Smooth muscle cell (in vitro differentiated cells): ENCODE results near the gene SOCS6. TPM values are rescaled to one million over a fixed set of nuclear protein-coding genes. Genes with fewer than 3 reads are reported as not detected.

Experiments used
- DNase-seq: peaks from one replicate; lab custom pipeline; 2025; ENCODE audit not compliant: unreplicated experiment; lab: John Stamatoyannopoulos, UW
- H2AFZ ChIP-seq: fragments of 200-600 bp; sonication (generic); 2 replicates; pipeline ENCODE4 v1.6.0; 2016; ENCODE audit warnings: antibody characterized with exemption, low read depth, mild to moderate bottlenecking
- H3F3A ChIP-seq: fragments of 200-600 bp; sonication (generic); 2 replicates; pipeline ENCODE4 v1.6.0; 2017; ENCODE audit warnings: antibody characterized with exemption, low read depth
- H3K27ac ChIP-seq: fragments of 200-600 bp; sonication (generic); 2 replicates; pipeline ENCODE4 v1.5.1; 2016; ENCODE audit warnings: low read depth, mild to moderate bottlenecking
- H3K27me3 ChIP-seq: fragments of 200-600 bp; sonication (generic); 2 replicates; pipeline ENCODE4 v1.6.1; 2016; ENCODE audit warnings: low read depth, mild to moderate bottlenecking
- H3K36me3 ChIP-seq: fragments of 200-600 bp; sonication (generic); 2 replicates; pipeline ENCODE4 v1.5.1; 2016; ENCODE audit warnings: low read depth
- H3K4me1 ChIP-seq: fragments of 200-600 bp; sonication (generic); 2 replicates; pipeline ENCODE4 v1.5.1; 2016; ENCODE audit warnings: low read depth
- H3K4me2 ChIP-seq: fragments of 200-600 bp; sonication (generic); 2 replicates; pipeline ENCODE4 v1.6.0; 2016; ENCODE audit warnings: mild to moderate bottlenecking
- H3K4me3 ChIP-seq: fragments of 200-600 bp; sonication (generic); 2 replicates; pipeline ENCODE4 v1.5.1; 2016; ENCODE audit warnings: mild to moderate bottlenecking
- H3K79me2 ChIP-seq: fragments of 200-600 bp; sonication (generic); 2 replicates; pipeline ENCODE4 v1.6.0; 2016; ENCODE audit warnings: low read depth, mild to moderate bottlenecking
- H3K9ac ChIP-seq: fragments of 200-600 bp; sonication (generic); 2 replicates; pipeline ENCODE4 v1.6.0; 2016; ENCODE audit warnings: low read depth
- H3K9me3 ChIP-seq: fragments of 200-600 bp; sonication (generic); replicated peaks from 2 replicates; pipeline ENCODE4 v1.5.1; 2016; ENCODE audit warnings: low read depth
- H4K20me1 ChIP-seq: fragments of 200-600 bp; sonication (generic); 2 replicates; pipeline ENCODE4 v1.6.0; 2016; ENCODE audit warnings: low read depth
- CTCF ChIP-seq: fragments of 200-600 bp; sonication (generic); IDR thresholded peaks from 2 replicates; pipeline ENCODE4 v1.5.1; 2017; ENCODE audit warnings: borderline replicate concordance, mild to moderate bottlenecking, antibody characterized with exemption; ENCODE audit not compliant: insufficient read depth, poor library complexity, severe bottlenecking
- WGBS: methylation state at CpG from one replicate; pipeline ENCODE4 v1.1.7; 2016; ENCODE audit warnings: low lambda C conversion rate; 5-methylcytosine and 5-hydroxymethylcytosine counted together
- polyA plus RNA-seq: library from polyadenylated mRNA; unstranded; fragments of >200 nt; fragmentation: Nextera tagmentation; extraction: Ambion mirVana; gene quantifications from 2 replicates; pipeline ENCODE4 v1.2.1, GENCODE V29; 2016
- total RNA-seq: library from RNA; depleted of rRNA; stranded (reverse); fragments of >200 nt; gene quantifications from 2 replicates; pipeline ENCODE4 v1.2.3, GENCODE V29; 2014

The SOCS6 gene
- total and polyA plus RNA-seq, 2 experiments from 2014 or later, result 8.5 to 38.0 TPM

GRCh38 chr18:70370762-70371733 lies 82.2 kb downstream of the SOCS6 start:
- H3K4me3 ChIP-seq, result no peak overlapping the region
- no peaks in the 10 kb centered on the region for H3K36me3 ChIP-seq
- no peak for TF ChIP-seq CTCF
- no peak for DNase-seq
- H3K9me3 ChIP-seq, result no peaks in the 10 kb centered on the region
- peaks cover 18% of the 10 kb centered on the region for H3F3A ChIP-seq
- H3K79me2 ChIP-seq, result no peaks in the 10 kb centered on the region
- H3K9ac ChIP-seq, result no peak overlapping the region
- H3K27ac ChIP-seq, result peak overlapping the region; percentile 86
- no peaks in the 10 kb centered on the region for H4K20me1 ChIP-seq
- H3K4me2 ChIP-seq, result no peak overlapping the region
- no peaks in the 10 kb centered on the region for H3K27me3 ChIP-seq
- H2AFZ ChIP-seq, result no peak overlapping the region
- peaks cover 14% of the 10 kb centered on the region for H3K4me1 ChIP-seq
- 82% methylated on average over 9 of the region's 9 CpGs for WGBS

DNA sequence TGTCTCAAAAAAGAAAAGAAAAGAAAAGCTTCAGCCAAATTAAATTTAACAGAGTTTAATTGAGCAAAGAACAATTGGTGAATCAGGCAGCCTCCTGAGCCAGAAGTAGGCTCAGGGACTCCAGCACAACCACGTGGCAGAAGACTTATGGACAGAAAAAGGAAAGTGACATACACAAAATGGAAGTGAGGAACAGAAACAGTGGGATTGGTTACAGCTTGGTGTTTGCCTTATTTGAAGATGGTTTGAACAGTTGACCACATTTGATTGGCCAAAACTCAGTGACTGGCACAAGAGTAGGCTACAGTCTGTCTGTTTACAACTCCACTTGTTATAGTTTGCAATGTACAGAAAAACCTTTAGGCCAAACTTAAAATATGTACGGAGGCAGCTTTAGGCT lies 83.1 kb downstream of the SOCS6 start:
- no peak for TF ChIP-seq CTCF
- Histone ChIP-seq H3K27me3 (no peaks in the 10 kb centered on the region), H4K20me1 (no peaks in the 10 kb centered on the region), H3F3A (peaks cover 18% of the 10 kb centered on the region), H3K9me3 (no peaks in the 10 kb centered on the region), H3K4me2 (peak overlapping the region; percentile 71), H3K4me1 (peaks cover 13% of the 10 kb centered on the region), H2AFZ (peak overlapping the region; percentile 28), H3K79me2 (no peaks in the 10 kb centered on the region), H3K36me3 (no peaks in the 10 kb centered on the region), H3K9ac (no peak overlapping the region), H3K4me3 (no peak overlapping the region), H3K27ac (peak overlapping the region; percentile 86)
- no peak for DNase-seq
- WGBS, result 86% methylated on average over 2 of the region's 2 CpGs

DNA sequence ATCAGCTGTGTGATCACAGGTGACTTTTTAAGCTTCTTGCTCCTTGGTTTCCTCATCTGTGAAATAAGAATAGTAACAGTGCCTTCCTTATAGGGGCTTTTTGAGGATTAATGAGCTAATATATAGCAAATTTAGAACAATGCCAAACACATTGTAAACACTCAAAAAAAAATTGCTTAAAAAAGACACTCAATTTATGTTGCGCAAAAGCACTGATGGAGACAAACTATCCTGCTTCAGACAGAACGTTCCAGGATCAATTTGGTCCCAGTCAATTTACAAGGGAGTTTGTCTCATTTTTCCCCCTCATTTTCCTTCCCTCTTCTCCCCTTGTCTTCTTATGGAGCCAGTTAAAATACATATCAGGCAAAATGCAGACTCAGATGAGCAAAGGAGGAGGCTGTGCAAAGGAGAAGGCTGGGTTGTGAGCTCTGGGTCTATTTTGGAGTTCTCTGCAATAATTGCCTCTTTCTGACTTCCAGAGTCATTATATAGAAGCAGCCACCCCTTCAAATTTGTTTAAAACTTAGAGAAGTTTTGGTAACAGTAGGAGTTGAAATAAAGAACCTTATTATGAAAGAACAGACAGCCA lies 83.7 kb downstream of the SOCS6 start:
- TF ChIP-seq CTCF, result no peak
- no peak for DNase-seq
- Histone ChIP-seq H3K4me1 (peaks cover 13% of the 10 kb centered on the region), H2AFZ (peak overlapping the region; percentile 26), H3K9ac (peak overlapping the region; percentile 48), H3K9me3 (no peaks in the 10 kb centered on the region), H3K27me3 (no peaks in the 10 kb centered on the region), H3K4me2 (peak overlapping the region; percentile 71), H3K79me2 (no peaks in the 10 kb centered on the region), H3K4me3 (no peak overlapping the region), H3K27ac (peak overlapping the region; percentile 86), H3K36me3 (no peaks in the 10 kb centered on the region), H3F3A (peaks cover 18% of the 10 kb centered on the region), H4K20me1 (no peaks in the 10 kb centered on the region)
- WGBS, result 83% methylated on average over 2 of the region's 2 CpGs
